Heart left ventricle (tissue), 13 donors: ENCODE results near the gene PVRIG.

Experiments used
- POLR2A ChIP-seq, 2 donors: fragments of 450-650 bp; IDR thresholded peaks; one replicate each; pipeline ENCODE4 v1.6.1; 2017; ENCODE audit warnings: antibody characterized with exemption in 2 of 2, mild to moderate bottlenecking in 2 of 2, moderate library complexity in 2 of 2
- TF ChIP-seq, protein P1 (sequence below), 12 donors: fragments of 200-600 bp; sonication (generic) in 4 of 12; IDR thresholded peaks; one replicate each; pipeline versions ENCODE4 v1.5.0 to v1.8.0; 2018 to 2022; ENCODE audit warnings: antibody characterized with exemption in 12 of 12, mild to moderate bottlenecking in 5 of 12
- donor health status: ischemic (EF 13 %, LVEDD 7.1; RV severe dilation, severe dysfunction).
- donor health status: DM: no; HTN: yes; CAD: no.
- donor health status: DM: no; HTN: no; CAD: no.
- donor health status: ischemic (EF 25% LVEDD 6.9; RV normal size, moderate dysfunction).
- donor health status: ischemic (EF 25% LVEDD 5.7; RV mildly dilated, moderate dysfunction).
- donor health status: ischemic (EF 35%, LVEDD 5.7; RV mildly dilated, moderate dysfunction).
- donor health status: nonischemic (EF 11% LVEDD 7.7; RV severe dilation, severe dysfunction).
- donor health status: DM: yes; HTN: yes; CAD: no.
- donor health status: PGD.
- donor health status: ischemic (EF 29% LVEDD 5.4; RV normal size, mild dysfunction).
- donor health status: nonischemic (EF 23%, LVEDD 6.1; RV moderate dilation, normal function).

DNA sequence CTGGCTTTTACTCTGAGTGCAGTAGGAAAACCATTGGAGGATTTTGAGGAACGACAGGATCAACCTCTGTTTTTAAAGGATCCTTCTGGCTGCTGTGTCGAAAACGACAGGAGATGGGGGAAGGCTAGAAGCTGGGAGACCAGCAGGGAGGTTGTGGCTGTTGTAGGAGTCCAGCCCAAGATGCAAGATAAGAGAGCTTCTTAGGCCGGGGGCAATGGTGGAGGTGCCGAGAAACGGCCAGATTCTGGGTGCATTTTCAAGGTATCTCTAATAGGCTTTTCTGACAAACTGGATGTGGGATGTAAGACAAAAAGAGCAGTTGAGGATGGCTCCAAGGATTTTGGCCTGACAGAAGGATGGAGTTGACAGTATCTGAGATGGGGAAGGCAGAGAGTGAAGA, 10.3 kb upstream of the PVRIG start:
- TF ChIP-seq, protein P1, sequence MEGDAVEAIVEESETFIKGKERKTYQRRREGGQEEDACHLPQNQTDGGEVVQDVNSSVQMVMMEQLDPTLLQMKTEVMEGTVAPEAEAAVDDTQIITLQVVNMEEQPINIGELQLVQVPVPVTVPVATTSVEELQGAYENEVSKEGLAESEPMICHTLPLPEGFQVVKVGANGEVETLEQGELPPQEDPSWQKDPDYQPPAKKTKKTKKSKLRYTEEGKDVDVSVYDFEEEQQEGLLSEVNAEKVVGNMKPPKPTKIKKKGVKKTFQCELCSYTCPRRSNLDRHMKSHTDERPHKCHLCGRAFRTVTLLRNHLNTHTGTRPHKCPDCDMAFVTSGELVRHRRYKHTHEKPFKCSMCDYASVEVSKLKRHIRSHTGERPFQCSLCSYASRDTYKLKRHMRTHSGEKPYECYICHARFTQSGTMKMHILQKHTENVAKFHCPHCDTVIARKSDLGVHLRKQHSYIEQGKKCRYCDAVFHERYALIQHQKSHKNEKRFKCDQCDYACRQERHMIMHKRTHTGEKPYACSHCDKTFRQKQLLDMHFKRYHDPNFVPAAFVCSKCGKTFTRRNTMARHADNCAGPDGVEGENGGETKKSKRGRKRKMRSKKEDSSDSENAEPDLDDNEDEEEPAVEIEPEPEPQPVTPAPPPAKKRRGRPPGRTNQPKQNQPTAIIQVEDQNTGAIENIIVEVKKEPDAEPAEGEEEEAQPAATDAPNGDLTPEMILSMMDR (IDR thresholded peaks at IDR 0.05): no peak
- no peak for TF ChIP-seq POLR2A (IDR thresholded peaks at IDR 0.05)
